ENCODE data around the gene BARX2. TPM values are rescaled to one million over a fixed set of nuclear protein-coding genes. Genes with fewer than 3 reads are reported as not detected.

The BARX2 gene
- total RNA-seq, 1 donor from 2014 or later, result 0.40 TPM

DNA sequence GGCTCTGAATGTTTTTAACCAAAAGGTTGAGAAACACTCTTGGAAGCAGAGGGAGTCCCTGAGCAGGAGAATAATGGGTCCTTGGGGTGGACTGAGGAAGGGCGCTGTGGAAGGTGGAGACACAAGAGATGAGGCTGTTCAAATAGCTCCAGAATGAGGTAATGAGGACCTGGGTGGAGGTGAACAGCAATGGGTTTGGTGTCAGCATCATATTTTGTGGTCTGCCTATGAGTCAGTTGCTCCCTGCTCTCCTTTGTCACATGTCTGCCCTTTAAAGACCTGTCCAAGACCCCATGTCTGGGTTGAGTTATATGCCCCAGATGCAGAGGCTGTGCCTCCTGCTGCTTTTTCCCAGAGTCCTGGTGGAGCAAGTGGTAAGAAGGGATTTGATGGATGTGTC is 113.6 kb downstream of the BARX2 start:
- H3K4me3 ChIP-seq (ENCODE audit: low read depth, low read length), result no peak overlapping the region
- no peak for DNase-seq (ENCODE audit: low read depth)
- TF ChIP-seq CTCF (conservative IDR thresholded peaks at IDR 0.05; ENCODE audit: low read depth, low read length), result no peak

- DNase-seq (ENCODE audit: low read depth), result no peak
- no peak overlapping the region for H3K4me3 ChIP-seq (ENCODE audit: low read depth, low read length)
- no peak for TF ChIP-seq CTCF (conservative IDR thresholded peaks at IDR 0.05; ENCODE audit: low read depth, low read length)
Observed at GRCh38 chr11:129490004-129490403, 114.4 kb downstream of the BARX2 start.

DNA sequence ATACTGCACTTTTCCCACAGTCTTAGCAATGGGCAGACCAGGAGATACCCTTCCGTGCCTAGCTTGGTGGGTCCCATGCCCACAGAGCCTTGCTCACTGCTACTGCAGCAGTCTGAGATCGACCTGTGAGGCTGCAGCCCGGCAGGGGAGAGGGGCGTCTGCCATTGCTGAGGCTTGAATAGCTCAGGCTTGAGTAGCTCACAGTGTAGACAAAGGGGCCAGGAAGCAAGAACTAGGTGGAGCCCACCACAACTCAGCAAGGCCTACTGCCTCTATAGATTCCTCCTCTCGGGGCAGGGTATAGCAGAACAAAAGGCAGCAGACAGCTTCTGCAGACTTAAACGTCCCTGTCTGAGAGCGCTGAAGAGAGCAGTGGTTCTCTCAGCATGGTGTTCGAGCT is 118.1 kb downstream of the BARX2 start:
- TF ChIP-seq CTCF (conservative IDR thresholded peaks at IDR 0.05; ENCODE audit: low read depth, low read length), result no peak

More for the DNA sequence above, 118.1 kb downstream of the BARX2 start:
- H3K4me3 ChIP-seq (ENCODE audit: low read depth, low read length), result no peak overlapping the region
- DNase-seq (ENCODE audit: low read depth), result no peak

Other genes with a start within 250 kb of the BARX2 start
- gene ARHGAP32, start 183.5 kb upstream of the BARX2 start, total RNA-seq, result 4.2 and 4.5 TPM in 2 replicates

All from epithelial cell of proximal tubule (primary cell).